HG03280 (cell line): Measurements from ENCODE around the gene ZDHHC11B.
"Not testable (repeated sequence)": the region's sequence is repeated elsewhere in the genome, so short reads cannot be mapped to it uniquely, and the experiment has no call there.

Experiments
- ATAC-seq: cut with Tn5 transposase; IDR thresholded peaks from one replicate; pipeline ENCODE4 v1.9.1; 2021; ENCODE audit warnings: mild to moderate bottlenecking, moderate library complexity; ENCODE audit not compliant: unreplicated experiment

The ZDHHC11B gene

DNA sequence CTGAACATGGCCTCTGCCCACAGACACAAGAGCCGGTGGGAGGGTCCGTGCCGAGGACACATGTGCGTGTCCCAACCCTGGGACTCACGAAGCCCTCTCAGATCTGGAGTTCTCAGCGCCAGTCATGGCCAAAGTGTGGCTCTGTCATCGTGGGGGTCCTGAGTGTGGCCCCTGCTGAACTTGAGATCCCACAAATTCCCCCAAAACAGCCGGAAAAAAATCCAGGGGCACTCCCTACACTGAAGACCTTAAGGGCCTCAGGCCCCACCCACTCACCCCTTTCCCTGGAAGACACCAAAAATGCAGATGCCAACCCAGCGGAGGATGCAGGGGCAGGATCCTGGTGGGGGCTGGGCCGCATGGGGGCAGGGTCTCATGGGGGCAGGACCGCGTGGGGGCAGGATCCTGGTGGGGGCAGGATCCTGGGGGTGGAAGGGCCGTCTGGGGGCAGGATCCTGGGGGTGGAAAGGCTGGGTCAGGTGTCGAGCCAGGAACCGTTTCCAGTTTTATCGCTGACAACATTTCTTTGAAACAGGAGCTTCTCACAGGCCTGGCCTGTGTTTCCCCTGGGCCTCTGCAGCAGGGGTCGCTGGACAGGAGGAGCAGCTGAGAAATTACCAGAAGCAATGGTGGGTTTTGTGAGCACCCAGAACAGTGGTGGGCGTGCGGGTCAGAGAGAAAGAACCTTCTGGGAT, 13.3 kb downstream of the ZDHHC11B start:
- ATAC-seq: not testable (repeated sequence)

DNA sequence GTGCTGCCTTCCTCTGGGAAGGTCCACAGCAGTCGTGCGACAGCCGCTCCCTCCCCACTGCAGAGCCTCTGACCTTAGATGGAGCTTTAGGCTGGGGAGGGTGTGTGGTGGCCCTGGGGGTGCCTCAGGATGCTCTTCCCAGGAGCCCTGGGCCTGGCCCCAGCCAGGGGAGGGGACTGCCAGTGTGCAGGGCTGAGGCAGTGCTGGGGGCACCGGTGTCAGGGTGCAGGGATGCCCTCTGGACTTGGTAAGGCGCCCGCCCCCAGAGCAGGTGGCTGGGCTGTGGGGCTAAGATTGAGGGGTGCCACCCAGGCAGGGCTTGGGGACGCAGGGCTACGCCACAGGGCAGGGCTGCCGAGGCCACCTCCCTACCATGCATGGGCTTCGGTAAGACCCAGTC, 13.9 kb downstream of the ZDHHC11B start:
- ATAC-seq: not testable (repeated sequence)

DNA sequence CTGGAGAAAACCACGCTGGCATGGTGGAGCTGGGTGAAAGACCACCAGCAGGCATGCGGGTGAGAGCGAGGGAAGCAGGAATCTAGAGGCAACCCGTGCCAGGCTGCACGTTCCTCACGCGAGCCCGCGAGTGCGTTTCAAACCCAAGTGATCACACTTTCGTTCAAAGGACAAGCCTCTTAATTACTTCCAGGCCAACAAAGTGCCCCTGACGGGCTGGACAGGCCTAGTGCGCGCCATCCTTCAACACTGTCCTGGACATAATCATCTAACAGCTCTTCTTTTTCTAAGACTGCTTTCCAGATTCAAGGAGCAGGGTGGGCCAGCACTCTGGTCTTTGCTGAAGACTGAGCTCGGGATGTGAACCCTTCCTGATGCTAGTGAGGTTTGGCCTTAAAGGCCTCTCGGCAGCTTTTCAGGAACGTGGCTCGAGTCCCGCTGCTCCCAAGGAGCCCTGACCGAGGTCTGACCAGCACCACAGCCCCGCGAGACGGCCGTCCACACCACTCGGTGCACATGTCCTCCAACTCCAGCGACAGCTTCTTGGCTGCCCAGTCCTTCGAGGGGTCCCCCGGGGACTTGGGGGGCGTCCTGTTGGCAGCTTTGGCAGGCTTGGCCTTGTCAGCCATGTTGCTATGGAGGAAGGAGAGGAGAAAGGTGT, 14.9 kb downstream of the ZDHHC11B start:
- not testable (repeated sequence) for ATAC-seq

DNA sequence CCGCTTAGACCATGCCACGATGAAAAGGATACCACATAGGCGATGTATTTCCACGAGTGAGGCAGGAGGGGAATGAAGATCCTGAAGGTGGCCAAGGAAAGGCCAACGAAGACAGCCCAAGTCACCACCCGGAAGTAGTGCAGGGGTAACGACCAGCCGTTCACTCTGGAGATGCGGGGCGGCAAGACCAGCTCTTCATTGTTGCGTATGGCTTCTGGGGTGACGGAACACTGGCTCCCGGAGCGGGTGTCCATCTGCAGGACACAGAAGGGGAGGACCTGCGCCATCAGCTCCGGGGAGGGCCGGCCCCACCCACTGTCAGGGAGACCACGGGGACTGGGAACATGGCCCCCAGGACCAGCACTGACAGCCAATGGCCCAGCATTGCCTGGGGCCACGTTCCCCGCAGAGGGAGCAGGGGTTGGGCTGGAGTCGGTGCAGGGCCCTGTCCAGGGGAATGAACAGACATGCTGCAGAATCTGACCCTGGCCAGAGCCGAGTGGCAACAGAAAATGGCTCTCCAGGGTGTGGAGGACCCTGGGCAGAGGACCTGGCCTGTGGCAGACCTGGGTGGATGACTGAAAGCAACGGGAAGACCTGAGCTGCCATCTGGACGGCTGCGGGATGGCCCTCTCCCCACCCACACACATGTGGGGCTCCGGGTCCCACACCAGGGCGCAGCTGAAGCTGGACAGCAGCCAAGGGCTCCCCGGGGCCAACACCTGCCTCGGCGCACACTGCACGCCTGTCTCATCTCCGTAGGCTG, 17.7 kb downstream of the ZDHHC11B start:
- no peak for ATAC-seq

DNA sequence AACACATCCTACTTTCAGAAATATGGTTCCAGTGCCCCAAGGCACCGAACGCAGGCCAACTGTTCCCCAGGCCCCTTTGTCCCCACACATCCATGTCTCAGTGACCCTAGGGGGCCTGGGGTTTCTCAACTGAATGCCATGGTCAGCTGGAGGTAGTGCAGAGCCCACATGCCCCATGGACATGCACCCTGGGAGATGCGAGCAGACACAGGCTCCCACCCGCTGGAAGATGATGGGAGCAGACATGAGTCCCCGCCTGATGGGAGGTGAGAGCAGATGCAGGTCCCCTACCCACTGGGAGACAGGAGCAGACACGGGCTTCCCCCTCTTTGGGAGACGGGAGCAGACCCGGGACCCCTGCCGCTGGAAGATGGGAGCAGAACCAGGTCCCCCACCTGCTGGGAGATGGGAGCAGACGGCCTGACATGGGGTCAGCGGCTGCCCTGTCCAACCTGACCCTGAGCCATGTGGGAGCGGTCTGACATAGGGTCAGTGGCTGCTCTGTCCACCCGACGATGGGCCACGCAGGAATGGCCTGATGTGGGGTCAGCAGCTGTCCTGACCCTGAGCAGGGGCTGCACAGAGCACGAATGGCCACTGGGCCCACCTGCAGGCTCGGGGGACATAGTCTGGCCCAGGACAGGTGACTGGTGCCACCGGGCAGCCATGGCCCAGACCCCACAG, 18.4 kb downstream of the ZDHHC11B start:
- no peak for ATAC-seq

DNA sequence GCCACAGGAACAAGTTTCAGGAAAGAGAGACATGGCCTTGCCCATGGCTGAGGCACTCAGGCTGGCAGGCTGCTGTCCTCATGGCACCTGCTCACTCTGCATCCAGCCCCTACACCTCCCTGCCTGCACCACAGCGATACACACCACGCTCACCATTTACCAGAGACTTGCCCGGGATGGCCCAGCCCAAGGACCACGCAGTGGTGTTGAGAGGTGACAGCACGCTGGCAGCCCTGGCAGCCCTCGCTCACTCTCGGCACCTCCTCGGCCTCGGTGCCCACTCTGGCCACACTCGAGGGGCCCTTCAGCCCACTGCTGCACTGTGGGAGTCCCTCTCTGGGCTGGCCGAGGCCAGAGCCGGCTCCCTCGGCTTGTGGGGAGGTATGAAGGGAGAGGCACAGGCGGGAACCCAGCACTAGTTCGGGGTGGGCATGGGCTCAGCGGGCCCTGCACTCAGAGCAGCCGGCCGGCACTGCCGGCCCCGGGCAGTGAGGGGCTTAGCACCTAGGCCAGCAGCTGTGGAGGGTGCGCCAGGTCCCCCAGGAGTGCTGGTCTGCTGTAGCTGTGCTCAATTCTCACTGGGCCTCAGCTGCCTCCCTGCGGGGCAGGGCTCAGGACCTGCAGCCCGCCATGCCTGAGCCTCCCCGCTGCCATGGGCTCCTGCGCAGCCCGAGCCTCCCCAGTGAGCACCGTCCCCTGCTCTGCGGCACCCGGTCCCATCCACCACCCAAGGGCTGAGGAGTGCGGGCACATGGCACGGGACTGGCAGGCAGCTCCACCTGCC, 20.3 kb downstream of the ZDHHC11B start:
- ATAC-seq: no peak

DNA sequence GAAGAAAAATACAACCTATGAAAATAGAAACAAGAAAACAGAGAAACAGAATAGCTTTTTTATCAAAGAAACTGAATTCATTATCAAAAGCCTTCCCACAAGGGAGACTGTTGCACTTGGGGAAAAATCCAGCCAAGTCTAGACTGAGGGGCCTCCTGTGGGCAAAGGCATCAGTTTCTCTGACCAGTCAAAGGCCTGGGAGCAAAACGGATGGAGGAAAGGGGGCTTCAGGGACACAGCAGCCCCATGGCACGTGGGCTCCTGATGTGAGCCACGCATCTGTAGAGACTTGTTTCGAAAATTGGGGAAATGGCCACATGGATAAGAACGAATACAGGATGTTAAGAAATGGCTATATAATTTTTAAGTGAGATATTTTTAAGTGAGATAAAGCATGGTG, 21.1 kb downstream of the ZDHHC11B start:
- no peak for ATAC-seq

DNA sequence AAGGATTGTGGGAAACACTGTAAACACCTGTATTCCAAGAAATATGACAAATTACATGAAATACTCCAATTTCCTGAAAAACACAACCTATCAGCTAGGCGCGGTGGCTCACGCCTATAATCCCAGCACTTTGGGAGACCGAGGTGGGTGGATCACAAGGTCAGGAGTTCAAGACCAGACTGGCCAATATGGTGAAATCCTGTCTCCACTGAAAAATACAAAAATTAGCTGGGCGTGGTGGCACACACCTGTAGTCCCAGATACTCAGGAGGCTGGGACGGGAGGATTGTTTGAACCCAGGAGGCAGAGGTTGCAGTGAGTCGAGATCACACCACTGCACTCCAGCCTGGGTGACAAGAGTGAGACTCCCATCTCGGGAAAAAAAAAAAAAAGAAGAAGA, 21.5 kb downstream of the ZDHHC11B start:
- ATAC-seq: not testable (repeated sequence)

DNA sequence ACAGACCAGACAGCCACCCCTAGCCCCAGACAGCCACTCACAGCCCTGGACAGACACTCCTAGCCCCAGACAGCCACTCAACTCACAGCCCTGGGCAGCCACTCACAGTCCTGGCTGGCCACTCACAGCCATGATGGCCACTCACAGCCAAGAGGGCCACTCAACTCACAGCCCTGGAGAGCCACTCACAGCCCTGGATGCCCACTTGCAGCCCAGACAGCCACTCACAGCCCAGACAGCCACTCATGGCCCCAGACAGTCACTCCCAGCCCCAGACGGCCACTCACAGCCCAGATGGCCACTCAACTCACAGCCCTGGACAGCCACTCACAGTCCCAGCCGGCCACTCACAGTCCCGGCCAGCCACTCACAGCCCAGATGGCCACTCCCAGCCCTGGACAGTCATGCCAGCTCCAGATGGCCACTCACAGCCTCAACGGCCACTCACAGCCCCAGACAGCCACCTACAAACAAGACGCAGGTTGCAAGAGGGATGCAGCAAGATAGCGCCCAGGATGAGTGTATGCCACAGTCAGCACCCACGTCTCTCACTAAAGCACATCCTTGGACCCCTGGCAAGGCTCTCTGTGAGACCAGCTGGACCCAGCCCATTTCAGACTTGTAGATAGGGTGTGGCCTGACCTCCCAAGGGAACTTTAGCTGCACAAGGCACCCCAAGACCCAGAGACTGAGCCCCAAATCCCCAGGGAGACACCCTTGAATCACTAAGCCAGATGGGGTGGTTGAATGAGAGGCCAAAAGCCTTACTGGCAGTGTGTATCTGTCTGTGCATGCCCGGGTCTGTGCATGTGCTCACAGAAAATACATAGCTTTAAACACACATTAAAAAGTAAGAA, 22.4 kb downstream of the ZDHHC11B start:
- ATAC-seq: no peak

DNA sequence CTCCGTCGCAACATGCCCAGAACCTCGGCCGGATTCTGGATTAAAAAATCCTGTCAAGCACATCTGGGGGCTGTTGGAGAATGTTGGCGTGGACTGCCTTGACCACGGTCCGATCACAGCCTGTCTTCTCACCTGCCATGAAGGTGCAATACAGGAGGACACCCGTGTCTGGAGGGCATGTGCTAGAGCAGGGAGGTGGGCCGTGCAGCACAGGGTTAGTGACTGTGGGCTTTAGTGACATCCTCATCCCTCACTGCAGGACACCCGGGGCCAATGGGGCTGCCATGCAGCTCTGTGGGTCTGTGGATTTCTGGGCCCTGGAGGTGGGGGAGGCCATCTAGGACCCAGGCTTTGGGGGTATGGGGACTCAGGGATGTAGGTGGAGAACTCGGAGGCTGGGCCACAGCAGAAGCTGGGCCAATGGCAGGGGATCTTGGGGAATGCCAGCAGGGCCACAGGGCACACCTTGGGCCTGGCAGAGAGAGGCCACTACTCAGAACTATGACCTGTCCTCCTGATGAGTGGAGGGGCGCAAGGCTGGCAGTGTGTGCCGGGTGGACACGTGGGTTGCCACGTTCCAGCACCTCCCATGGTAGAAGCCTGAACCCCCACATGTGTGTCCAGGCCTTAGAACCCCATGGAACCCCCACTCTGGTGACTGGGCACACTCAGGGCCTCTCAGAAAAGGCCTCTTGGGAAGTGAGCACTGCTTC, 23.3 kb downstream of the ZDHHC11B start:
- ATAC-seq: no peak

DNA sequence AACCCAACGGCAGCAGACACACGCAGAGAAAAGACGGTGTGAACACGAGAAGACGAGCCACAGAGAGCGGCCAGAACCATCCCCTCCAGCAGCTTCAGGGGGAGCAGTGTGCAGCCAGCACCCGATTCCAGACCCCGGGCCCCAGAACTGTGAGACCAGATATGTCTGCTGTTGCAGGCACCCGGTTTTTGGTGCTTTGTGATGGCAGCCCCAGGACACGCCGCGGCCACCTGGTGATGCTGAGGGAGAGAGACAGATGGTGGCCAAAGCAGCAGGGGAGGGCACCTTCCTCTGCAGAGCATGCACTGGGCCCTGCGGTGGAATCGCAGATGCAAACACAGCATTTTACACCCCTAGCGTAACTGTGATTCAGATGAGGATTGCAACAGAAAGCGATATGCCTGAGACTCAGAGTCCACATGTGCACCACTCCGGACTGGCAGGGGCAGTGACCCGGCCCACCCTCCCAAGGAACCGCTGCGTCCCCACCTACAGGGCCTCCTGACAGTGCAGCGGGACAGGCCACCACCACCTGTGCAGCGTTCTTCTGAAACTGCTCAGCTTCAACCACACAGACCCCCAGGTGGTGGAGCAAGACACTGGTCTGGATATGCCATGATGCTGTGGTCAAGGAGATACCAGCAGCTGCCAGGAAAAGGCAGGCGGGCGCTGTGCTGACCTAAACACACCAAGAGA, 24.0 kb downstream of the ZDHHC11B start:
- no peak for ATAC-seq

DNA sequence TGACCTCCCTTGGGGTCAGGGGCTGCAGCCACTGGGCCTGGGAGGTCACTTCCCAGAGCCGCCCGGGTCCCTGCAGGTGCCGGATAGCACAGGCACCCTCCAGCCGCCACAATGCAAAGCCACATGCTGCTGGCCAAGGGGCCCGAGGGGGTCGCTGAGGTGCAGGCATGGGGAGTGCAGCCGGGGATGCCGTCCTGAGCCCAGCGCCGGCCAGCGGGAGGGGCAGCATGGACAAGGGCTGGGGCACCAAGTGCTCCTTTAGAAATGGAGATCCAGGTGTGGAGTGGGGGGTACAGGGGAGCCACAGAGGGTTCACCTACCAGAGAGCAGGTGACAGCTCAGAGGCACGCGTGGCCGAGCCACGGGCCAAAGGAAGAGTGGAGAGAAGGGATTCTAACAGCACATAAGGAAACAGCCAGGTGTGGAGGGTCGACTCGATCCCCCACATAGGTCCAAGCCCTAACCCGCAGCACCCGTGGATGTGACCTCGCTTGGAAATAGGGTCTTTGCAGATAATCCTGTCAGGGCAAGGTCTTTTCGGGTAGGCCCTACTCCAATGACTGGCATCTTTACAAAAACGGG, 24.7 kb downstream of the ZDHHC11B start:
- no peak for ATAC-seq

DNA sequence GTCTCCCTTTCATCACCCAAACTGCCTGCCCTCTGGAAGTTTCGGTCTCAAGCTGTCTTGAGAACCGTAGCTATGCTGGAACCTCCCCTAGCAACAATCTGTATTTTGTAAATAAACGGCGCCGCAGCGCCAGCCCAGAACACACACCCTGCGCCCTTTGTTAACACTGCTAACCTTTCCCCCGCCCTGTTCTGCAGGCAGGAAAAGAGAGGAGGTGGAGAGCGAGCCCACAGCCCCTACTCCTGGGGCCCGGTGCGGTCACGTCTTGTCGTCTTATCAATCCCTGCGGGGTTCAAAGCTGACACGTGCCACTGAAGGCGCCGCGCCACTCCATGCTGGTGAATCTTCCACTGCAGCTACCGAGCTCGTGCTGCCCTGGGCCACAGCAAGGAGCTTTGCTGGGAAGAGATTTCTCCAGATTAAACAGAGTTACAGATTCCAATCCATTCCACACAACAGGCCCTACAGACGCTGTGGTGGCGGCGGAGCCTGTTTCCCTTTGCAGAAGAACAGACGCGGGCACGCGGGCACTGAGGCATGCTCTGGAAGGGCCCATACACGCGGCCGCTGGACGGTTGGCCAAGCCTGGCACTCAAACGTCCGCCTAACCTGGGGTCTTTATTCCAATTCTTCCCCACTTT, 25.3 kb downstream of the ZDHHC11B start:
- no peak for ATAC-seq

DNA sequence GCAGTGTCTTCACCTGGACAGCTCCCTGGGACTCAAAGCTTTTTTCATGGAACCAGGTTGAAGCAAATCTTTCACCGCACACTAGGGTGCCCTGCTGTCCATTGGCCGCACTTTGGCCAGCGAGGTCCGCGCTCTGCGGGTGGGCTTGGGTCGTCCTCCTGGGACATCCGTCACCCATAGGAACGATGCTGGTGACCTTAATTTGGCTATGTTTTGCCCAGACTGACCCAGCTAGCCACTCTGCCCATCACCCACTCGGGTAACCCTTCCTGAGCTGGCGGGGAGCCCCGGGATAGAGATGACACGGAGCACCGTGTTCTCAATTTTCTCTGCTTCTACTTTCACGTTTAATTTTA, 25.9 kb downstream of the ZDHHC11B start:
- no peak for ATAC-seq

DNA sequence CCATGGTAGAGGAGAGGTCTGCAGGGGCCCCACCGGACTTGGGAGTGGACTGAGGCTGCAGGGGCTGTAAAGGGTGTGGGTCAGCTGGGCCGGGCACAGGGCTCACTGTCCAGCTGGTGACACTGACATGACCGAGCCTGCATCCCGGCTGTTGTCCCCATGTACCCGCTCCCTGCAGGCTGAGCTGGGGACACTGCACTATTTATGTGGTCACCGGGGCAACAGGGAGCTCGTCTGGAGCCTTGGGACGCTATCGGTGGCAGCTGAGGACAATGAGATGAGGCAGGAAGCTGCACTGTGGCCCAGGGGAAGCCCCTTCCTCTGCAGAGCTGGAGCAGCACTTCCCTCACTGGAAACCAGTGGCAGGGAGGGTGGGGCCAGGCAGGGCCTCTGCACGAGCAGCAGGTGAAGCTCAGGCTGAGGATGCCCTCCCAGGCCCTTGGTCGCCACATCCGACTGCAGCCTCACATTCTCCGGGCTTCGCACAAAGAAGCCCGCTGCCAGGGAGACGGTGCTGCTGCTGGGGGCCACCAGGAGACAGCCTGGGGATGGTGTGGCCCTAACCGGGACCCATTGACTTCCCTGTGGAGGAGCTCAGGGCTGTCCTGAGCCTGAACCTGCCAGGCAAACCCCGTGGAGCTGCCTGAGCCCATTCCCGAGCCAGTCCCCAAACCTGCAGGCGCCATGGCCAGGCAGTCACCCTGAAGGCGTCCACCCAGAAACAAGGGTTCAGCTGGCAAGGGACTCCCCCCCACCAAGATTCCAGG, 26.4 kb downstream of the ZDHHC11B start:
- ATAC-seq: no peak

DNA sequence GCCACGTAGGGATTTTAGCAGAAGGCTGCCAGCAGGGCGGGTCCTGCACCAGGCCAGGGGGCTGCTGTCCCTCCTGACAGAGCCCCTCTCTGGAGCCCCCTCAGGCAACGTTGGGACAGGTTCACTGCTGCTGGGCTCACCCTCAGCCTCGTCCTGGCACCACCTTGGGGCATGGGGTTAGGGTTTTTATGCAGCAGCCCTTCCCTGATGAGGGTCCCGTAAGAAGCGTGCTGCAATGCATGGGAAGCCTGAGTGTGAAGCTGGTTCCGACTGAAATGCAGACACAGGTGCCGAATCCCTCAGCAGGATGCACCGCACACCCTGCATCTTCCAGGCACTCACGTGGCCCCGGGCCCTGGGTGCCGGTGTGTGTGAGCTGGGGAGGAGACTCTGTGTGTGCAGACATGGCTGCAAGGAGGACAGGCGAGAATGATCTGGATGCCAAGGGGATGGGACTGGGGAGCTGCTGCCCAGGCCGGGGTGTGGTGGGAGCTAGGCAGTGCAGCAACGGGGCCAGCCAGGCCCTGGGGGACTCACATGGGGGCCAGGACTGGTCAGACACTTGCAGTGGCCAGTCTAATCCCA, 27.1 kb downstream of the ZDHHC11B start:
- no peak for ATAC-seq
